T-cell (primary cell): ENCODE results near the gene FGD5. TPM values are rescaled to one million over a fixed set of nuclear protein-coding genes. Genes with fewer than 3 reads are reported as not detected.

Experiments used
- ATAC-seq, 4 experiments: fragments of 200-7000 bp in 3 of 4; fragments of 150-1000 bp in 1 of 4; cut with Tn5 transposase; replicated peaks in 1 of 4; 1 replicate in 3 of 4; 2 replicates in 1 of 4; pipeline ENCODE4 v1.10.0; 2021; ENCODE audit warnings: moderate library complexity in 3 of 4, mild to moderate bottlenecking in 2 of 4, moderate number of reproducible peaks in 1 of 4
- CTCF ChIA-PET, 2 donors: fragments of 300-600 bp; sonication (Branson Sonifier 250); formaldehyde crosslinking; loops; one replicate each; lab custom pipeline; 2022; ENCODE audit warnings: antibody characterized with exemption in 2 of 2; lab: Charles Lee
- POLR2A ChIA-PET, 2 donors: fragments of 300-600 bp; sonication (Branson Sonifier 250); formaldehyde crosslinking; loops; one replicate each; lab custom pipeline; 2022; ENCODE audit warnings: antibody characterized with exemption in 2 of 2; lab: Charles Lee
- DNase-seq, 35 experiments: peaks; one replicate each; pipeline versions ENCODE4 v3.0.0 to v3.0.0-alpha.2; 2013 to 2023
- H3K27ac ChIP-seq: one replicate; pipeline ENCODE4 v1.5.1; 2013; ENCODE audit warnings: low read length
- H3K27me3 ChIP-seq, 2 experiments: replicated peaks in 1 of 2; 1 replicate in 1 of 2; 2 replicates in 1 of 2; pipeline versions ENCODE4 v1.6.1 to v1.7.0; 2013; ENCODE audit warnings: low read length in 1 of 2, mixed read lengths in 1 of 2; ENCODE audit not compliant: control insufficient read depth in 2 of 2, insufficient read depth in 2 of 2; ENCODE audit errors: extremely low read depth in 1 of 2
- H3K36me3 ChIP-seq, 2 donors: 1 replicate in 1 of 2; 2 replicates in 1 of 2; pipeline versions ENCODE4 v1.6.1 to v1.7.0; 2013; ENCODE audit warnings: low read length in 1 of 2; ENCODE audit not compliant: control insufficient read depth in 2 of 2, insufficient read depth in 1 of 2; ENCODE audit errors: extremely low read depth in 1 of 2
- H3K4me1 ChIP-seq, 2 experiments: 1 replicate in 1 of 2; 2 replicates in 1 of 2; pipeline versions ENCODE4 v1.6.1 to v1.7.0; 2013; ENCODE audit warnings: low read length in 2 of 2, mixed read lengths in 1 of 2; ENCODE audit not compliant: insufficient read depth in 2 of 2, control insufficient read depth in 1 of 2; ENCODE audit errors: extremely low read depth in 1 of 2
- H3K4me3 ChIP-seq, 2 donors: 1 replicate in 1 of 2; 2 replicates in 1 of 2; pipeline versions ENCODE4 v1.5.1 to v1.7.0; 2013; ENCODE audit warnings: mild to moderate bottlenecking in 2 of 2, low read length in 1 of 2, moderate library complexity in 1 of 2; ENCODE audit not compliant: control insufficient read depth in 1 of 2; ENCODE audit errors: extremely low read depth in 1 of 2
- H3K9me3 ChIP-seq: 2 replicates; pipeline ENCODE4 v1.7.0; 2013
- H3K27ac Mint-ChIP-seq, 2 donors: one replicate each; pipeline ENCODE4 v1.8.0; 2020 to 2021; ENCODE audit warnings: mild to moderate bottlenecking in 2 of 2, mixed read lengths in 2 of 2
- H3K27me3 Mint-ChIP-seq, 2 donors: one replicate each; pipeline ENCODE4 v1.8.0; 2021 to 2022; ENCODE audit warnings: mixed read lengths in 2 of 2
- H3K36me3 Mint-ChIP-seq: one replicate; pipeline ENCODE4 v1.8.0; 2021; ENCODE audit warnings: mixed read lengths
- H3K4me1 Mint-ChIP-seq, 3 donors: one replicate each; pipeline ENCODE4 v1.8.0; 2020 to 2022; ENCODE audit warnings: mixed read lengths in 3 of 3, mild to moderate bottlenecking in 1 of 3
- H3K4me3 Mint-ChIP-seq, 3 donors: one replicate each; pipeline ENCODE4 v1.8.0; 2020 to 2022; ENCODE audit warnings: mild to moderate bottlenecking in 3 of 3, mixed read lengths in 3 of 3, moderate library complexity in 3 of 3
- H3K9me3 Mint-ChIP-seq, 3 donors: one replicate each; pipeline ENCODE4 v1.8.0; 2020 to 2022; ENCODE audit warnings: mixed read lengths in 3 of 3
- WGBS: methylation state at CpG from one replicate; pipeline ENCODE4 v1.1.5; 2013; ENCODE audit warnings: missing lambda C conversion rate; ENCODE audit not compliant: insufficient coverage; 5-methylcytosine and 5-hydroxymethylcytosine counted together
- total RNA-seq, 35 experiments: library from RNA in 6 of 35; stranded (reverse) in 6 of 35; fragments of 120-200 nt in 1 of 35; gene quantifications; one replicate each; pipeline versions ENCODE4 v1.2.1 to v1.2.4 and lab custom pipeline; 2013 to 2026

FGD5 gene
- total RNA-seq, 5 donors from 2014 or later (not counting 1 experiment from before 2014, with no cell fraction given), result 0.13 to 0.53 (median 0.32) TPM; not detected in 2

DNA sequence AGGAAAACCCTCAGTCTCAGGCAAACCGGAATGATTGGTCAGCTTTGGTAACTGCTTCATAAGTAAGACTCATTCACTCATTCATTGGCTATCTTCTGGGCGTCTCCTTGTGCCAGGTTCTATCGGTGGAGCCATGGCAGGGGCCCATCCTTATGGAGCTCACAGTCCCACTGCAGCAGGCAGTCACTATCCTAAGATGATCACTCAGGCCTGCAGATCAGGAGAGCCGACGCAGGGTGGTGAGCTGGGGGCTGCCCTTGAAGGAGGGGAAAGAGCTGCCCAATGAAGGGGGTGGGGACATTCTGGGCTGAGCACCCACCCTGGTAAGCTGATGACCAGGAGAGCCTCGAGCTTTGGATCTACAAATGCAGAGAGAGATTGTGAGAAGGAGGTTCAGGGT, 20.5 kb upstream of the FGD5 start:
- Mint-ChIP-seq H3K9me3 (peaks cover 0 to 5% (median 0%) of the 10 kb centered on the region in 3 donors), H3K4me3 (no peak overlapping the region), H3K36me3 (no peaks in the 10 kb centered on the region), H3K4me1 (peaks cover 0 to 2% (median 0%) of the 10 kb centered on the region in 3 donors), H3K27ac (no peak overlapping the region), H3K27me3 (peaks cover 4 to 13% of the 10 kb centered on the region in 2 donors)
- Histone ChIP-seq H3K27ac (no peak overlapping the region), H3K9me3 (no peaks in the 10 kb centered on the region), H3K27me3 (peaks cover 0 to 30% of the 10 kb centered on the region in 2 experiments), H3K4me3 (no peak overlapping the region), H3K36me3 (no peaks in the 10 kb centered on the region), H3K4me1 (no peaks in the 10 kb centered on the region)
- CTCF ChIA-PET, result no interaction called here
- WGBS, result 90% methylated on average over 4 of the region's 6 CpGs
- DNase-seq, result no peak
- POLR2A ChIA-PET, result no interaction called here
- no peak for ATAC-seq

DNA sequence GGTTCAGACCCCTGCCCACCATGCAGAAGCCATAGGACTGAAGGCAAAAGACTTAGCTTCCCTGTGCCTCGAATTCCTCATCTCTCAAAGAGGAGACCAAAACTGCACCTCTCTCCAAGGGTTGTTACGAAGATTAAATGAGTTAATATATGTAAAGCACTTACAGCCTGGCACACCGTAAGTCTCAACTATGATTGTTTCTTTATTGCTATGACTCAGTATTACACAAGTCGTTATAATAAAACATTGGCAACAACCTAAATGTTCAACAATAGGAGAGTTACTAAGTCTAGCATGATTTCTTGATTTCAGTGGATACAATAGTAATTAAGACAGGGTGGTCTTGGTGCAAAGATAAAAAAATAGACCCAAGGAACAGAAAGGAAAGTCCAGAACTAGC, 19.6 kb upstream of the FGD5 start:
- Mint-ChIP-seq H3K4me3 (no peak overlapping the region), H3K4me1 (peaks cover 0 to 9% (median 5%) of the 10 kb centered on the region in 3 donors), H3K36me3 (no peaks in the 10 kb centered on the region), H3K27ac (no peak overlapping the region), H3K27me3 (peaks cover 4 to 17% of the 10 kb centered on the region in 2 donors), H3K9me3 (peaks cover 0 to 5% (median 0%) of the 10 kb centered on the region in 3 donors)
- Histone ChIP-seq H3K27me3 (peaks cover 0 to 32% of the 10 kb centered on the region in 2 experiments), H3K4me3 (no peak overlapping the region), H3K36me3 (no peaks in the 10 kb centered on the region), H3K27ac (no peak overlapping the region), H3K9me3 (no peaks in the 10 kb centered on the region), H3K4me1 (peaks cover 1 to 2% of the 10 kb centered on the region in 2 experiments)
- ATAC-seq, result no peak
- ChIA-PET POLR2A (no interaction called here), CTCF (no interaction called here)
- WGBS, result no CpG with 5 or more reads among the region's 4 CpGs
- DNase-seq, result no peak

DNA sequence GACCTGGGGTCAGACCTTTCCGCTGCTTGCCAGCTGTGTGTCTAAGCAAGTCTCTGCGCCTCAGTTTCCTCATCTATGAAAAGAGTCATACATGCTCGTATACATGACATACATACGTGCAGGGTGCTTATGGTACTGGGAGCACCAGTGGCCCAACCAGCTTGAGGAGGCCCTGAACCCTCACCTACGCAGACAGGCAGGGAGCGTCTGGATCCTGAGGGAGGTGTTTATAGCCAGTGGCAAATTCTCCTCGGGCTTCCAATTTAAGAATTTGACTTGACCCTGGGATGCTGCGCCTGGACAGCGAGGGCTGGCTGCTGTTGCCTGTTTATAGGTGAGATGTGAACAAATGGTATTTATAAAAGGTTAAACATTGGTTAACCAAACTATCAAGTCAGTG, 17.7 kb upstream of the FGD5 start:
- H3K9me3 Mint-ChIP-seq, result peaks cover 0 to 5% (median 0%) of the 10 kb centered on the region in 3 donors
- Histone ChIP-seq H3K4me3 (no peak overlapping the region), H3K36me3 (no peaks in the 10 kb centered on the region), H3K9me3 (no peaks in the 10 kb centered on the region), H3K27ac (no peak overlapping the region), H3K4me1 (peaks cover 3 to 4% of the 10 kb centered on the region in 2 experiments), H3K27me3 (peaks cover 0 to 47% of the 10 kb centered on the region in 2 experiments)
- CTCF ChIA-PET, result no interaction called here
- H3K27ac Mint-ChIP-seq, result no peak overlapping the region
- ATAC-seq (no peak), DNase-seq (no peak)
- POLR2A ChIA-PET, result no interaction called here
- 90% methylated on average over 9 of the region's 9 CpGs for WGBS
- H3K4me1 Mint-ChIP-seq, result peaks cover 2 to 19% (median 18%) of the 10 kb centered on the region in 3 donors
- peaks cover 12 to 23% of the 10 kb centered on the region in 2 donors for H3K27me3 Mint-ChIP-seq
- H3K4me3 Mint-ChIP-seq, result no peak overlapping the region
- H3K36me3 Mint-ChIP-seq, result no peaks in the 10 kb centered on the region

DNA sequence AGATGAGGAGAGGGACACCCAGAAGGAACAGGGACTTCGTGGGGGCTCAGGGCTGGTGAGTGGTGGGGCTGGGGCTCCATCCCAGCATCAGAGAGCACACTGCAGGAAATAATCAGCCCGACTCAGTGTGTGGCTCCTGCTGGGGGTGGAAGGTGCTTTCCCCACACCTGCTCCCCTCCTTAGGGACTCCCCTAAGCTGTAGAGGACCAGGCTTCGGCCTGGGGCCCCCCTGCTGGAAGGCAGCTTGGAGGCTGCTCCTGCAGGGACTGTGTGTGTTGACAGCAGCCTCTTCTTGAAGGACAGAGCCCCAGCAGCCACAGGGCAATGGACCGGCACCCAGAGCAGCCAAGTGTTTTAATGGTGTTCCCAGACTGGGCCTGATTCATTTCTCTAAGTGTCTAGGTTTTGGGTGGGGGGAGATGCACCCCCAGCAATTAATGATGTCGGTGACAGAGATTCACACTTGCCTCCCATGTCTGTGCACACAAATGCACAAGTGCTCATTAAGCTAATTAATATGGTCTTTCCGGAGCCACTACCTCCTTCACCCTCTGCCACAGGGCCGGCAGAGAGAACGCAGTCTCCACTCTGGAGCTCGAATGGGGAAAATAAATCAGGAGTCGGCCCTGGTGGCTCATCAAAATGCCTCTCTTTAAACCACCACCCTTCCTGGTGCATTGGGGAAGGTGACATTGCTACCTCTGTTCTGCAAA, 16.9 kb upstream of the FGD5 start:
- Histone ChIP-seq H3K9me3 (no peaks in the 10 kb centered on the region), H3K4me1 (peaks cover 3 to 4% of the 10 kb centered on the region in 2 experiments), H3K27me3 (peaks cover 0 to 50% of the 10 kb centered on the region in 2 experiments), H3K27ac (no peak overlapping the region), H3K36me3 (no peaks in the 10 kb centered on the region), H3K4me3 (no peak overlapping the region)
- Mint-ChIP-seq H3K36me3 (no peaks in the 10 kb centered on the region), H3K9me3 (peaks cover 0 to 5% (median 0%) of the 10 kb centered on the region in 3 donors), H3K27me3 (peaks cover 14 to 31% of the 10 kb centered on the region in 2 donors), H3K27ac (no peak overlapping the region), H3K4me1 (peaks cover 2 to 21% (median 21%) of the 10 kb centered on the region in 3 donors), H3K4me3 (no peak overlapping the region)
- DNase-seq (no peak), ATAC-seq (no peak)
- CTCF ChIA-PET, result no interaction called here
- WGBS, result 72% methylated on average over 4 of the region's 10 CpGs
- POLR2A ChIA-PET, result no interaction called here

DNA sequence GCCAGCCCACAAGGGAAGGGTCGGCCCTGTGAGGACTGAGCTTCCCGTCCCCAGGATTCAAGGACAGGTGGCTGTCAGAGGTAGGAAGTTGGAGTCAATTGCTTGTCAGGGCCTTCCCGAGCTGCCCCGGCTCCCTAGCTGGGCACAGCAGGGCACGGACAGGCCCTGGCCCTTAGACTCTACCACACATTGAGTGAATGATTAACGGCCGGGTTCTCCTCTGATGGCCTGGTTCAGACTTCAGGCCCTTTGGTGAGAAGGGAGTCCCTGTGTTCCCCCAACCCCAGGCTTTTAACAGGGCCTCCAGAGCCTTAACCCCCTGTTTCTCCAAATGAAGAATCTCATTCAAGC, 16.4 kb upstream of the FGD5 start:
- Mint-ChIP-seq H3K27ac (no peak overlapping the region), H3K27me3 (peaks cover 17 to 33% of the 10 kb centered on the region in 2 donors), H3K9me3 (peaks cover 0 to 5% (median 0%) of the 10 kb centered on the region in 3 donors), H3K4me1 (peaks cover 2 to 22% (median 21%) of the 10 kb centered on the region in 3 donors), H3K36me3 (no peaks in the 10 kb centered on the region), H3K4me3 (no peak overlapping the region)
- peaks cover 3 to 4% of the 10 kb centered on the region in 2 experiments for H3K4me1 ChIP-seq
- no peak for DNase-seq
- POLR2A ChIA-PET, result no interaction called here
- no peak overlapping the region for H3K4me3 ChIP-seq
- peaks cover 0 to 51% of the 10 kb centered on the region in 2 experiments for H3K27me3 ChIP-seq
- no peaks in the 10 kb centered on the region for H3K36me3 ChIP-seq
- no peak for ATAC-seq
- CTCF ChIA-PET, result no interaction called here
- no peak overlapping the region for H3K27ac ChIP-seq
- no peaks in the 10 kb centered on the region for H3K9me3 ChIP-seq
- 64% methylated on average over 4 of the region's 7 CpGs for whole genome bisulfite sequencing

DNA sequence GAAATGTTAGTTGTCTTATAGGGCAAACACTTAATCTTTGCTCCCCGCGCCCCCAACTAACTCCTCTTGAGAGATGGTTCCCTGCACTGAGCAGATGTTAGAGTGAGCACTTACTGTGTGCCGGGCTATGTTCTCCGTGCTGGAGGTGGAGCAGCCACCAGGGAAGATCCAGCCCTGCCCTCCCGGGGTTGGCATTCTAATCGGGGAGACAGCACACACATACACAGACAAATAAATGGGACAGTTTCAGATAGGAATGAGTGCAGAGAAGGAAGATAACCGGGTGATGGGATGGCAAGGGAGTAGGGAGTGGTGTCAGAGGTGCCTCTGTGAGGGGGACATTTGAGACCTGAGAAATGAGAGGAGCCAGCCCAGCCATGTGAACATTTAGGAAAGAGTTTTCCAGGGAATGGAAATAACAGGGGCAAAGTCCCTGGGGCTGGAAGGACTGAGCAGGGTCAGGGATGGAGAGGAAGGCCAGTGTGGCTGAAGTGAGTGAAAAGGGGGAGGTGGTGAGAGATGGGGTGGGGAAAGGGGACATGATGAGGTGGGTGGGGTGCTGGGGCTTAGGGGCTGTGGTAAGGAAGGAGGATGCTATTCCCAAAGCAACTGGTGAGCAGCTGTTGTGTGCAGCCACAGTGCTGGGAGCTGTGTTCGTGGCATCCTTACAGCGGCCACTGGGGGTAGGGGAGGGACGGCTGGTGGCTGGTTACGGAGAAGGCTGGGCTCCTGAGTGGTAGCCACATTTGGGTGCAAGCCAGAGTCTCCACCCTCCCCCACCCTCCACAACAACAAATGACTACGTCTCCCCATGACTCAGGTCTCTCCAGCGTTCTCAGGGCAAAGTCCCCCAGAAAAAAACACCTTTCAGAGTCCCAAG, 15.4 kb upstream of the FGD5 start:
- Mint-ChIP-seq H3K27ac (no peak overlapping the region), H3K4me3 (no peak overlapping the region), H3K4me1 (peaks cover 2 to 22% (median 21%) of the 10 kb centered on the region in 3 donors), H3K36me3 (no peaks in the 10 kb centered on the region), H3K9me3 (peaks cover 0 to 5% (median 0%) of the 10 kb centered on the region in 3 donors), H3K27me3 (peaks cover 17 to 34% of the 10 kb centered on the region in 2 donors)
- ChIA-PET CTCF (no interaction called here), POLR2A (no interaction called here)
- Histone ChIP-seq H3K27me3 (peaks cover 0 to 51% of the 10 kb centered on the region in 2 experiments), H3K4me1 (peaks cover 3 to 4% of the 10 kb centered on the region in 2 experiments), H3K36me3 (no peaks in the 10 kb centered on the region), H3K4me3 (no peak overlapping the region), H3K27ac (no peak overlapping the region), H3K9me3 (no peaks in the 10 kb centered on the region)
- DNase-seq (no peak), ATAC-seq (peak in 2 of 4 experiments; percentile 36 to 40)
- 34% methylated on average over 3 of the region's 13 CpGs for WGBS
